A673 (cell line): ENCODE measurements around the gene CD40. TPM values are rescaled to one million over a fixed set of nuclear protein-coding genes. Genes with fewer than 3 reads are reported as not detected.

Experiments
- BruUV-seq: library from RNA; stranded (reverse); fragments of 400-500 nt; replicated peaks from 2 replicates; lab custom pipeline; 2021; lab: Mats Ljungman, UMichigan
- CTCF ChIA-PET: fragments of 300-600 bp; sonication (Branson Sonifier 250); formaldehyde crosslinking; loops from one replicate; lab custom pipeline; 2022; ENCODE audit warnings: antibody characterized with exemption; lab: Charles Lee
- POLR2A ChIA-PET: fragments of 300-600 bp; sonication (Branson Sonifier 250); formaldehyde crosslinking; loops from one replicate; lab custom pipeline; 2022; ENCODE audit warnings: antibody characterized with exemption; ENCODE audit not compliant: low non-redundant PET; lab: Charles Lee
- DNase-seq: peaks from one replicate; pipeline ENCODE4 v3.0.0-alpha.2; 2015; ENCODE audit warnings: low spot score
- H3K27ac ChIP-seq: fragments of 200-600 bp; sonication (generic); 2 replicates; pipeline ENCODE4 v1.5.1; 2016; ENCODE audit warnings: mixed run types, low read depth, mild to moderate bottlenecking, mixed read lengths, antibody characterized with exemption, low read length; ENCODE audit not compliant: poor library complexity, severe bottlenecking
- H3K27me3 ChIP-seq: fragments of 200-600 bp; sonication (generic); replicated peaks from 2 replicates; pipeline ENCODE4 v1.6.1; 2017; ENCODE audit warnings: mixed run types, low read depth, mild to moderate bottlenecking, mixed read lengths, antibody characterized with exemption, low read length; ENCODE audit not compliant: insufficient read depth, poor library complexity
- H3K36me3 ChIP-seq: fragments of 200-600 bp; sonication (generic); 2 replicates; pipeline ENCODE4 v1.6.1; 2016; ENCODE audit warnings: mixed run types, mild to moderate bottlenecking, mixed read lengths, antibody characterized with exemption, low read length; ENCODE audit not compliant: insufficient read depth, poor library complexity, severe bottlenecking
- H3K4me1 ChIP-seq: fragments of 200-600 bp; sonication (generic); 2 replicates; pipeline ENCODE4 v1.6.1; 2017; ENCODE audit warnings: mixed run types, mild to moderate bottlenecking, mixed read lengths, antibody characterized with exemption, low read length; ENCODE audit not compliant: insufficient read depth, poor library complexity, severe bottlenecking
- H3K4me3 ChIP-seq: fragments of 200-600 bp; sonication (generic); 2 replicates; pipeline ENCODE4 v1.5.1; 2016; ENCODE audit warnings: low read depth, mixed run types, mild to moderate bottlenecking, mixed read lengths, low read length; ENCODE audit not compliant: poor library complexity, severe bottlenecking
- H3K9me3 ChIP-seq: fragments of 200-600 bp; sonication (generic); 2 replicates; pipeline ENCODE4 v1.6.1; 2016; ENCODE audit warnings: mixed run types, low read depth, mild to moderate bottlenecking, mixed read lengths, antibody characterized with exemption, low read length; ENCODE audit not compliant: poor library complexity, severe bottlenecking
- EZH2 ChIP-seq: fragments of 200-600 bp; sonication (generic); IDR thresholded peaks from 2 replicates; pipeline ENCODE4 v1.6.1; 2017; ENCODE audit warnings: borderline replicate concordance, low read depth, mild to moderate bottlenecking, mixed read lengths, antibody characterized with exemption, low read length; ENCODE audit not compliant: poor library complexity, severe bottlenecking
- intact Hi-C: fragments of 100-400 bp; cut with micrococcal nuclease; formaldehyde crosslinking; loops from one replicate; pipeline ENCODE4 v1.10.0; 2022; ENCODE audit not compliant: unreplicated experiment
- total RNA-seq: library from RNA; stranded (reverse); gene quantifications from 2 replicates; pipeline ENCODE4 v1.2.3, GENCODE V29; 2021
- TF ChIP-seq, protein P1 (sequence below): fragments of 300-800, 200-600 bp; sonication (generic); conservative IDR thresholded peaks from 2 replicates; pipeline ENCODE4 v1.5.1; 2017; ENCODE audit warnings: low read depth, mild to moderate bottlenecking, antibody characterized with exemption, low read length, moderate library complexity, mixed read lengths

CD40 gene
- total RNA-seq, 1 experiment from 2014 or later: 16.3 TPM

DNA sequence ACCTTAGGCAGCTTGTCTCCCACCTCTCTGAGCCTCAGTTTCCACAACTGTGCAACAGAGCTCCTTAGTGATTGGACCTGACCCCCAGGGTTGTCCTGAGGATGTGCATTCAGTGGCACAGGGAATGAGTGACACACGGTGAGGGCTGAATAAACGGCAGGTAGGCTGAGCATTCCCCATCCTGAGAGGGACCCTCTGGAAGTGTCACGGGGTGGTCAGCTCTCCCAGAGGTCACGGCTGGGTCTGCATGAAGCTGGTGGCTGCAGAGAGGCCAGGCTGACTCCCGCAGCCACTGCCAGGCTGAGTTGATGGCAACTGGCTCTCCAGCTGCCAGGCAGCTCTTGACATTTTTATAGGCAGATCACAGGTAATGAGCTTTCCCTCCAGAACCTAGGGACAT, 42.5 kb downstream of the CD40 start:
- BruUV-seq: no TSS peak
- POLR2A ChIA-PET: no interaction called here
- Histone ChIP-seq H3K27me3 (peaks cover 7% of the 10 kb centered on the region), H3K9me3 (no peaks in the 10 kb centered on the region), H3K27ac (no peak overlapping the region), H3K36me3 (no peaks in the 10 kb centered on the region), H3K4me1 (no peaks in the 10 kb centered on the region), H3K4me3 (no peak overlapping the region)
- TF ChIP-seq, protein P1, sequence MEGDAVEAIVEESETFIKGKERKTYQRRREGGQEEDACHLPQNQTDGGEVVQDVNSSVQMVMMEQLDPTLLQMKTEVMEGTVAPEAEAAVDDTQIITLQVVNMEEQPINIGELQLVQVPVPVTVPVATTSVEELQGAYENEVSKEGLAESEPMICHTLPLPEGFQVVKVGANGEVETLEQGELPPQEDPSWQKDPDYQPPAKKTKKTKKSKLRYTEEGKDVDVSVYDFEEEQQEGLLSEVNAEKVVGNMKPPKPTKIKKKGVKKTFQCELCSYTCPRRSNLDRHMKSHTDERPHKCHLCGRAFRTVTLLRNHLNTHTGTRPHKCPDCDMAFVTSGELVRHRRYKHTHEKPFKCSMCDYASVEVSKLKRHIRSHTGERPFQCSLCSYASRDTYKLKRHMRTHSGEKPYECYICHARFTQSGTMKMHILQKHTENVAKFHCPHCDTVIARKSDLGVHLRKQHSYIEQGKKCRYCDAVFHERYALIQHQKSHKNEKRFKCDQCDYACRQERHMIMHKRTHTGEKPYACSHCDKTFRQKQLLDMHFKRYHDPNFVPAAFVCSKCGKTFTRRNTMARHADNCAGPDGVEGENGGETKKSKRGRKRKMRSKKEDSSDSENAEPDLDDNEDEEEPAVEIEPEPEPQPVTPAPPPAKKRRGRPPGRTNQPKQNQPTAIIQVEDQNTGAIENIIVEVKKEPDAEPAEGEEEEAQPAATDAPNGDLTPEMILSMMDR: no peak
- no peak for TF ChIP-seq EZH2
- intact Hi-C loops: no loop called here
- CTCF ChIA-PET: no interaction called here
- no peak for DNase-seq

DNA sequence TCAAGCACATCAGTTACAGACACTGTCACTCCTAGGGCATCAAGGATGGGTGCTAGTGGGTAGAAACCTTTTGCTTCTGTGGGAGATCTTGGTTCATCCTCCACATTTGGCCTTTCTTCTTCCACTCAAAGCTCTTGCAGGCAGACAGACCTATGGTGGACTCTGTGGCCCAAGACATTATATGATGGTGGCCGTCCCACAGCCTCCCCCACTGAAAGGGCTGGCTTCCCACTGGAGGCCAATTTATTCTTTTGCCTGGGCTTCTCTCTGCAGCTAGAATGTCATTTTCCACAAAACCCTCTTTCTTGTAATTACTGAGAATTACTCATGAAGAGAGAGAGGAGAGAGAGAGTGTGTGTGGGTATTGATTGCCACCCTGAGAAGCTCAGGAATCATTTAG, 43.8 kb downstream of the CD40 start:
- intact Hi-C loops: no loop called here
- H3K27ac ChIP-seq: no peak overlapping the region
- H3K4me3 ChIP-seq: no peak overlapping the region
- ChIA-PET POLR2A (no interaction called here), CTCF (no interaction called here)
- BruUV-seq: no TSS peak
- H3K4me1 ChIP-seq: no peaks in the 10 kb centered on the region
- no peaks in the 10 kb centered on the region for H3K36me3 ChIP-seq
- no peaks in the 10 kb centered on the region for H3K9me3 ChIP-seq
- peaks cover 7% of the 10 kb centered on the region for H3K27me3 ChIP-seq
- no peak for DNase-seq
- TF ChIP-seq, protein P1: no peak
- no peak for TF ChIP-seq EZH2

- H3K27me3 ChIP-seq: peaks cover 7% of the 10 kb centered on the region
- intact Hi-C loops: no loop called here
- no peak overlapping the region for H3K27ac ChIP-seq
- ChIA-PET CTCF (no interaction called here), POLR2A (no interaction called here)
- no peaks in the 10 kb centered on the region for H3K36me3 ChIP-seq
- TF ChIP-seq, protein P1: no peak
- no peak for TF ChIP-seq EZH2
- H3K4me3 ChIP-seq: no peak overlapping the region
- H3K4me1 ChIP-seq: no peaks in the 10 kb centered on the region
- no TSS peak for BruUV-seq
- H3K9me3 ChIP-seq: no peaks in the 10 kb centered on the region
- DNase-seq: no peak
Measured at GRCh38 chr20:46164254-46164653, 46.1 kb downstream of the CD40 start.
